Tibial nerve (tissue), 4 donors: Measurements from ENCODE around the gene SLC4A7. TPM values are rescaled to one million over a fixed set of nuclear protein-coding genes. Genes with fewer than 3 reads are reported as not detected.

Experiments used
- DNase-seq, 2 donors: peaks; one replicate each; pipeline ENCODE4 v3.0.0-alpha.2; 2019; ENCODE audit warnings: low spot score in 2 of 2
- H3K27ac ChIP-seq, 4 donors: fragments of 200-600 bp; sonication (generic) in 3 of 4; one replicate each; pipeline ENCODE4 v1.5.1; 2017 to 2019; ENCODE audit warnings: mild to moderate bottlenecking in 1 of 4
- H3K27me3 ChIP-seq, 2 donors: fragments of 200-600 bp; sonication (generic) in 1 of 2; one replicate each; pipeline versions ENCODE4 v1.5.1 to v1.6.0; 2017 to 2019
- H3K36me3 ChIP-seq, 3 donors: fragments of 200-600 bp; sonication (generic); one replicate each; pipeline ENCODE4 v1.5.1; 2018 to 2019
- H3K4me1 ChIP-seq, 4 donors: fragments of 200-600 bp; sonication (generic) in 3 of 4; one replicate each; pipeline ENCODE4 v1.5.1; 2017 to 2019
- H3K4me3 ChIP-seq, 4 donors: fragments of 200-600 bp; sonication (generic) in 3 of 4; one replicate each; pipeline ENCODE4 v1.5.1; 2017 to 2019; ENCODE audit warnings: mild to moderate bottlenecking in 1 of 4, moderate library complexity in 1 of 4
- H3K9me3 ChIP-seq, 4 donors: fragments of 200-600 bp; sonication (generic) in 3 of 4; one replicate each; pipeline ENCODE4 v1.5.1; 2017 to 2019
- CTCF ChIP-seq, 5 experiments: fragments of 200-600 bp in 3 of 5; fragments of 450-650 bp in 2 of 5; sonication (generic) in 3 of 5; IDR thresholded peaks; one replicate each; pipeline ENCODE4 v1.5.1; 2016 to 2019; ENCODE audit warnings: antibody characterized with exemption in 5 of 5, mild to moderate bottlenecking in 3 of 5, moderate library complexity in 2 of 5
- EP300 ChIP-seq, 2 donors: sonication (generic); formaldehyde crosslinking; IDR thresholded peaks; one replicate each; pipeline ENCODE4 v1.6.1; 2017; ENCODE audit warnings: antibody characterized with exemption in 2 of 2, mild to moderate bottlenecking in 1 of 2
- POLR2A ChIP-seq, 2 donors: fragments of 450-650 bp; IDR thresholded peaks; one replicate each; pipeline ENCODE4 v1.6.1; 2017; ENCODE audit warnings: antibody characterized with exemption in 2 of 2, mild to moderate bottlenecking in 2 of 2, moderate library complexity in 2 of 2
- WGBS, 2 donors: methylation state at CpG; one replicate each; pipeline ENCODE4 v1.1.5; 2018; 5-methylcytosine and 5-hydroxymethylcytosine counted together
- total RNA-seq, 4 donors: library from RNA; depleted of rRNA; stranded (reverse); fragments of >200 nt; gene quantifications; one replicate each; pipeline ENCODE4 v1.1.0, GENCODE V29; 2016

Gene SLC4A7
- total RNA-seq, 4 donors from 2014 or later: 29.9 to 44.7 (median 40.3) TPM

GRCh38 chr3:27345959-27346865 is 138.0 kb downstream of the SLC4A7 start:
- H3K27ac ChIP-seq: no peak overlapping the region
- no peaks in the 10 kb centered on the region for H3K36me3 ChIP-seq
- H3K9me3 ChIP-seq: no peaks in the 10 kb centered on the region
- no peak overlapping the region for H3K4me3 ChIP-seq
- no peak for DNase-seq
- no peak for TF ChIP-seq POLR2A (IDR thresholded peaks at IDR 0.05)
- no peak for TF ChIP-seq CTCF (IDR thresholded peaks at IDR 0.05)
- no peak for TF ChIP-seq EP300 (IDR thresholded peaks at IDR 0.05)
- 80 to 83% methylated on average over 11 of the region's 11 CpGs for WGBS, 2 donors
- no peaks in the 10 kb centered on the region for H3K4me1 ChIP-seq
- no peaks in the 10 kb centered on the region for H3K27me3 ChIP-seq

GRCh38 chr3:27345493-27345892 is 138.7 kb downstream of the SLC4A7 start:
- TF ChIP-seq EP300 (IDR thresholded peaks at IDR 0.05): no peak
- no peak for TF ChIP-seq CTCF (IDR thresholded peaks at IDR 0.05)
- TF ChIP-seq POLR2A (IDR thresholded peaks at IDR 0.05): no peak
- no peak for DNase-seq
- no peak overlapping the region for H3K27ac ChIP-seq
- H3K9me3 ChIP-seq: no peaks in the 10 kb centered on the region
- no peaks in the 10 kb centered on the region for H3K36me3 ChIP-seq
- no peaks in the 10 kb centered on the region for H3K4me1 ChIP-seq
- no peak overlapping the region for H3K4me3 ChIP-seq
- WGBS, 2 donors: 83 to 85% methylated on average over 5 of the region's 5 CpGs
- H3K27me3 ChIP-seq: no peaks in the 10 kb centered on the region

DNA sequence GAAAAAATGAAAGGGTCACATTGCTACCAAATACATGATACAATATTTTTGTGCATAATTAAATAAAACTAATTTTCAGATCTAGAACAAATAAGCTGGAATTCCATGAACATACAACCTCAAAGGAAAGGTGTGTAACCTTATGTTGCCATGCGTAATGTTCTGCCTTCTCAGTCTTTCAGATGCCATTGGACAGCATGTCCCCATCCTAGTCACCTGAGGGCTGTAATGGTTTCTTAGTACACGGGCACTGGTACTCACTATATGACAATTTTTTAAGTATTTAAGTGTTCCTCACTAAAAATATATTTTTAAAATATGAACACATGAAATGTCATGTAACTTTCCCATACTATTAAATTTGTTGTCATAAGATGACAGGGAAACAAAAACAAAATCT is 139.1 kb downstream of the SLC4A7 start:
- H3K4me1 ChIP-seq: no peaks in the 10 kb centered on the region
- no peak overlapping the region for H3K4me3 ChIP-seq
- TF ChIP-seq CTCF (IDR thresholded peaks at IDR 0.05) (no peak), EP300 (IDR thresholded peaks at IDR 0.05) (no peak)
- H3K9me3 ChIP-seq: no peaks in the 10 kb centered on the region
- no peak for DNase-seq
- no peak overlapping the region for H3K27ac ChIP-seq
- no peaks in the 10 kb centered on the region for H3K36me3 ChIP-seq
- H3K27me3 ChIP-seq: no peaks in the 10 kb centered on the region
- WGBS, 2 donors: 90 to 92% methylated on average over 2 of the region's 2 CpGs

DNA sequence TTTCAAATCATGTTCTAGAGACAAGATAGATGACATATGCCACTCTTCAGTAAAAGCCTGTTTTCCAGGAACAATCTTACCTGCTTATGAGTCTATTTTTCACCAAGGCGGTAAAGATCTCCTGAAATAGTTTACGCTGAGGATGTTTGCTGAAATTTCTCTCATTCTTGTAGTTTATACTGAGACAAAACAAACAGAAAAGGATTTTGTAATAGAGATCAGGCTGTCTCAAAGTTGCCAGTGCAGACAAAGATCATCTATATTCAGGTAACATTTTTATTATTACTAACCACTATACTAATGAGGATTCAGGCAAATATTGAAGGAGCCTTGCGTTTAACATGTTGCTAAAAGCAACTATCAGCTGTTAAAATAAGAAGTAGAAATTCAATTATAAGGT is 140.0 kb downstream of the SLC4A7 start:
- H3K36me3 ChIP-seq: no peaks in the 10 kb centered on the region
- no peaks in the 10 kb centered on the region for H3K4me1 ChIP-seq
- no peaks in the 10 kb centered on the region for H3K9me3 ChIP-seq
- 90 to 96% methylated on average over 3 of the region's 3 CpGs for WGBS, 2 donors
- no peak for TF ChIP-seq EP300 (IDR thresholded peaks at IDR 0.05)
- no peak for TF ChIP-seq POLR2A (IDR thresholded peaks at IDR 0.05)
- TF ChIP-seq CTCF (IDR thresholded peaks at IDR 0.05): no peak
- H3K27ac ChIP-seq: no peak overlapping the region
- no peak overlapping the region for H3K4me3 ChIP-seq
- no peak for DNase-seq
- H3K27me3 ChIP-seq: no peaks in the 10 kb centered on the region

- peaks cover 0 to 5% (median 0%) of the 10 kb centered on the region in 4 donors for H3K9me3 ChIP-seq
- no peaks in the 10 kb centered on the region for H3K36me3 ChIP-seq
- H3K27ac ChIP-seq: no peak overlapping the region
- no peak for DNase-seq
- TF ChIP-seq CTCF (IDR thresholded peaks at IDR 0.05): no peak
- no peak for TF ChIP-seq POLR2A (IDR thresholded peaks at IDR 0.05)
- TF ChIP-seq EP300 (IDR thresholded peaks at IDR 0.05): no peak
- no peaks in the 10 kb centered on the region for H3K4me1 ChIP-seq
- no peaks in the 10 kb centered on the region for H3K27me3 ChIP-seq
- 94 to 95% methylated on average over 1 of the region's 1 CpG for WGBS, 2 donors
- no peak overlapping the region for H3K4me3 ChIP-seq
Measured at GRCh38 chr3:27342267-27342666, 141.9 kb downstream of the SLC4A7 start.
